Erythroblast (primary cell): Measurements from ENCODE around the gene BICD2.

Experiments used
- GATA1 ChIP-seq: IDR thresholded peaks from 2 replicates; pipeline ENCODE4 v1.6.1; 2011; ENCODE audit warnings: low read depth, mild to moderate bottlenecking, control low read depth, low read length, moderate library complexity
- POLR2A ChIP-seq: IDR thresholded peaks from 2 replicates; pipeline ENCODE4 v1.6.1; 2011; ENCODE audit warnings: mild to moderate bottlenecking, low read length

GRCh38 chr9:92718086-92719001 lies 46.3 kb downstream of the BICD2 start:
- TF ChIP-seq POLR2A (no peak), GATA1 (no peak)
